ENCODE results near the gene MRPL55. TPM values are rescaled to one million over a fixed set of nuclear protein-coding genes. Genes with fewer than 3 reads are reported as not detected.

The MRPL55 gene
- total RNA-seq, 1 donor from 2014 or later = 47.5 TPM

GRCh38 chr1:228092342-228093049 lies 16.6 kb downstream of the MRPL55 start:
- no peak for TF ChIP-seq CTCF (IDR thresholded peaks at IDR 0.05; ENCODE audit: unreplicated experiment)
- DNase-seq (ENCODE audit: low spot score) = no peak
- peaks cover 21% of the 10 kb centered on the region for H3K27me3 Mint-ChIP-seq (ENCODE audit: unreplicated experiment)
- peaks cover 56% of the 10 kb centered on the region for H3K4me1 Mint-ChIP-seq (ENCODE audit: unreplicated experiment)
- H3K36me3 Mint-ChIP-seq (ENCODE audit: low read depth, unreplicated experiment) = peaks cover 30% of the 10 kb centered on the region
- no peaks in the 10 kb centered on the region for H3K9me3 Mint-ChIP-seq (ENCODE audit: unreplicated experiment)
- no peak overlapping the region for H3K27ac Mint-ChIP-seq (ENCODE audit: unreplicated experiment)
- no peak overlapping the region for H3K4me3 Mint-ChIP-seq (ENCODE audit: unreplicated experiment)

GRCh38 chr1:228091084-228091483 lies 18.0 kb downstream of the MRPL55 start:
- no peak for TF ChIP-seq CTCF (IDR thresholded peaks at IDR 0.05; ENCODE audit: unreplicated experiment)
- Mint-ChIP-seq H3K4me1 (ENCODE audit: unreplicated experiment) (peaks cover 67% of the 10 kb centered on the region), H3K27ac (ENCODE audit: unreplicated experiment) (no peak overlapping the region), H3K9me3 (ENCODE audit: unreplicated experiment) (no peaks in the 10 kb centered on the region), H3K27me3 (ENCODE audit: unreplicated experiment) (peaks cover 21% of the 10 kb centered on the region), H3K36me3 (ENCODE audit: low read depth, unreplicated experiment) (peaks cover 27% of the 10 kb centered on the region), H3K4me3 (ENCODE audit: unreplicated experiment) (peak overlapping the region; percentile 4)
- no peak for DNase-seq (ENCODE audit: low spot score)

GRCh38 chr1:228090613-228091081 lies 18.5 kb downstream of the MRPL55 start:
- no peak for TF ChIP-seq CTCF (IDR thresholded peaks at IDR 0.05; ENCODE audit: unreplicated experiment)
- H3K9me3 Mint-ChIP-seq (ENCODE audit: unreplicated experiment) = no peaks in the 10 kb centered on the region
- no peak overlapping the region for H3K27ac Mint-ChIP-seq (ENCODE audit: unreplicated experiment)
- DNase-seq (ENCODE audit: low spot score) = no peak
- H3K27me3 Mint-ChIP-seq (ENCODE audit: unreplicated experiment) = peaks cover 18% of the 10 kb centered on the region
- peaks cover 24% of the 10 kb centered on the region for H3K36me3 Mint-ChIP-seq (ENCODE audit: low read depth, unreplicated experiment)
- no peak overlapping the region for H3K4me3 Mint-ChIP-seq (ENCODE audit: unreplicated experiment)
- peaks cover 68% of the 10 kb centered on the region for H3K4me1 Mint-ChIP-seq (ENCODE audit: unreplicated experiment)

- H3K27me3 Mint-ChIP-seq (ENCODE audit: unreplicated experiment) = peaks cover 14% of the 10 kb centered on the region
- no peak for DNase-seq (ENCODE audit: low spot score)
- peak overlapping the region; percentile 77 for H3K4me3 Mint-ChIP-seq (ENCODE audit: unreplicated experiment)
Measured at GRCh38 chr1:228089519-228090380, 19.3 kb downstream of the MRPL55 start.

More at GRCh38 chr1:228089519-228090380, 19.3 kb downstream of the MRPL55 start:
- H3K9me3 Mint-ChIP-seq (ENCODE audit: unreplicated experiment) = no peaks in the 10 kb centered on the region
- peak overlapping the region; percentile 63 for H3K27ac Mint-ChIP-seq (ENCODE audit: unreplicated experiment)
- peaks cover 18% of the 10 kb centered on the region for H3K36me3 Mint-ChIP-seq (ENCODE audit: low read depth, unreplicated experiment)
- peaks cover 72% of the 10 kb centered on the region for H3K4me1 Mint-ChIP-seq (ENCODE audit: unreplicated experiment)
- no peak for TF ChIP-seq CTCF (IDR thresholded peaks at IDR 0.05; ENCODE audit: unreplicated experiment)

Measured in endothelial cell (in vitro differentiated cells).